Measurements from ENCODE around the gene CORO6. TPM values are rescaled to one million over a fixed set of nuclear protein-coding genes. Genes with fewer than 3 reads are reported as not detected.

Gene CORO6
- total RNA-seq, result 4.0 TPM in 2 replicates
- total RNA-seq (2013), result 1.9 TPM
- polyA plus RNA-seq, result 1.1 and 1.4 TPM in 2 replicates
- 0.77 and 1.00 TPM in 2 replicates for polyA minus RNA-seq

DNA sequence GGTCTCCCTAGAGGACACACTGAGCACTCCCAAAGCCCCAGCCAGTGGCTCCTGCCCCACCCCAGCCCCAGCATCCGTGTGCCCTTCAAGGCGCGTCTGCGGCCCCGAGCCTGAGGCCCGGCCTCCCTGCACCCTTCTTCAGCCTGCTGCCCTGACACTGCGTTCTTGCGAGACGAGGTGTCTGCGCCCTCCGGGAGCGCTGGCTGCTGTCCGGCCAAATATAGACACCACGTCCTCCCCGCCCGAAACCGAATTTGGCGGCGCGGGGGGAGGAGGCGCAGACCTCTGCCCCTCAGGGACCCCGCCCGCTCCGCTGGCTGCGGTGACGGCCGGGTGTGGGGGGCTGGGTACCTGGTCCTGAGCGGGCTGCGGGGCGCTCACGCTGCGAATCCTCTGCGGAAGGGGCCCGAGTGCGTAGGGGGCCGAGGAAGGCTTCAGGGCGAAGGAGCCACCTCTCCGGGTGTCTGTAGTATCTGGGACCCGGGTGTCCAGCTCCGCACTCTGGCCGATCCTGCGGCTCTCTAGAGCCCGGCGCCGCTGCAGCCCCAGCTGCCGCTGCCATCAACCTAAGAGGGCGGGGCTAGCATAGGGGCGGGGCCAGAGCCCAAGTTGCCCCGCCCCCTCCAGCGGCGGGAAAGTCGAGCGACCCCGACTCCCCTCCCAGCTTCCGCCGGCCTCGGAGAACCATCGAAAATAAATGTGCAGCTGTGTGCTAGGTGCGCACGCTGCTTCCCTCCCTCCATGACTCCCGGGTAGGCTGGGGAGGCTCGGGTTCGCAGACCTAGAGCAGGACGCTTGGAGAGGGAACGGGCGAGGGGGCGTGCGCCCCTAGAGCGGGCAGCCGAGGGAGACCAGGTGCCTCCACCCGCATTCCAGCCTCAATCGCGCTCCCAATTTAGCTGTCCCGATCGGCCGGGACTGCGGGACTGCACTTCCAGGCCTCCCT, at the start of gene CORO6:
TSS of gene CORO6 (minus strand) at position 576 of the 946 bp plus-strand sequence. CDS start 1,491 bp downstream, outside the sequence.
- Histone ChIP-seq H3K9me3 (ENCODE audit: control extremely low read depth in 1 of 3, control insufficient read depth in 2 of 3, insufficient read depth in 1 of 3, low read length in 2 of 3) (no peaks in the 10 kb centered on the region), H3K4me2 (replicated peaks; ENCODE audit: low read depth, low read length, poor library complexity, severe bottlenecking) (peak within 1 kb of the TSS; percentile 89), H3K36me3 (replicated peaks in 1 of 2; ENCODE audit: control extremely low read depth in 1 of 2, control insufficient read depth in 1 of 2, extremely low read depth in 1 of 2, insufficient read depth in 2 of 2, low read length in 1 of 2) (no peaks in the 10 kb centered on the region), H3K4me1 (ENCODE audit: control insufficient read depth in 2 of 2, insufficient read depth in 2 of 2, low read length in 2 of 2) (peaks cover 18 to 25% of the 10 kb centered on the region in 2 donors), H3K27me3 (replicated peaks in 1 of 4; ENCODE audit: control extremely low read depth in 1 of 4, control insufficient read depth in 3 of 4, insufficient read depth in 4 of 4, low read length in 3 of 4) (peaks cover 0 to 6% (median 0%) of the 10 kb centered on the region in 4 experiments), H3K27ac (ENCODE audit: low read length in 2 of 2) (no peak within 1 kb of the TSS), H3K9ac (ENCODE audit: low read length) (peak within 1 kb of the TSS; percentile 71), H3K4me3 (ENCODE audit: control extremely low read depth in 1 of 5, extremely low read depth in 1 of 5, insufficient read depth in 1 of 5, low read depth in 2 of 5, low read length in 4 of 5) (peak within 1 kb of the TSS; percentile 13 to 73 (median 62)), H4K20me1 (ENCODE audit: control insufficient read depth, insufficient read depth, low read length, poor library complexity, severe bottlenecking) (peaks cover 32% of the 10 kb centered on the region), H2AFZ (ENCODE audit: insufficient read depth, low read depth, low read length, poor library complexity, severe bottlenecking) (peak within 1 kb of the TSS; percentile 77), H3K79me2 (ENCODE audit: control insufficient read depth, insufficient read depth, low read length) (peaks cover 4% of the 10 kb centered on the region)
- peak within 1 kb of the TSS; percentile 84 for H3K4me3 Mint-ChIP-seq
- CTCF ChIA-PET, result interaction anchor here (1.2 to 1.4 kb wide), 3 partner anchors 9 to 157 kb away, joined by 3 to 6 read pairs (median 4); no protein-coding TSS in a partner anchor
- DNase-seq (peak; percentile 79), ATAC-seq (ENCODE audit: low read depth) (peak; percentile 71)
- peak within 1 kb of the TSS; percentile 55 for H3K27ac Mint-ChIP-seq
- H3K4me1 Mint-ChIP-seq, result peaks cover 36% of the 10 kb centered on the region
- 3% methylated on average over 74 of the region's 77 CpGs for WGBS (ENCODE audit: insufficient coverage)
- TF ChIP-seq EZH2 (IDR thresholded peaks at IDR 0.05; ENCODE audit: borderline replicate concordance, insufficient read depth, low read depth, low read length, poor library complexity, severe bottlenecking), result no peak
- TF ChIP-seq, protein P1, sequence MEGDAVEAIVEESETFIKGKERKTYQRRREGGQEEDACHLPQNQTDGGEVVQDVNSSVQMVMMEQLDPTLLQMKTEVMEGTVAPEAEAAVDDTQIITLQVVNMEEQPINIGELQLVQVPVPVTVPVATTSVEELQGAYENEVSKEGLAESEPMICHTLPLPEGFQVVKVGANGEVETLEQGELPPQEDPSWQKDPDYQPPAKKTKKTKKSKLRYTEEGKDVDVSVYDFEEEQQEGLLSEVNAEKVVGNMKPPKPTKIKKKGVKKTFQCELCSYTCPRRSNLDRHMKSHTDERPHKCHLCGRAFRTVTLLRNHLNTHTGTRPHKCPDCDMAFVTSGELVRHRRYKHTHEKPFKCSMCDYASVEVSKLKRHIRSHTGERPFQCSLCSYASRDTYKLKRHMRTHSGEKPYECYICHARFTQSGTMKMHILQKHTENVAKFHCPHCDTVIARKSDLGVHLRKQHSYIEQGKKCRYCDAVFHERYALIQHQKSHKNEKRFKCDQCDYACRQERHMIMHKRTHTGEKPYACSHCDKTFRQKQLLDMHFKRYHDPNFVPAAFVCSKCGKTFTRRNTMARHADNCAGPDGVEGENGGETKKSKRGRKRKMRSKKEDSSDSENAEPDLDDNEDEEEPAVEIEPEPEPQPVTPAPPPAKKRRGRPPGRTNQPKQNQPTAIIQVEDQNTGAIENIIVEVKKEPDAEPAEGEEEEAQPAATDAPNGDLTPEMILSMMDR (IDR thresholded peaks at IDR 0.05), result no peak
- POLR2A ChIA-PET, result interaction anchor here (0.6 to 0.8 kb wide), 3 partner anchors 16 to 56 kb away, joined by 3 to 6 read pairs (median 3); partner anchors contain the start of gene ABHD15
- H3K27me3 Mint-ChIP-seq, result no peaks in the 10 kb centered on the region
- H3K9me3 Mint-ChIP-seq (ENCODE audit: insufficient read depth), result no peaks in the 10 kb centered on the region
- intact Hi-C loops (cut with micrococcal nuclease), result loop anchor here (1.0 to 2.0 kb wide), 2 partner anchors 9 to 16 kb away; no protein-coding TSS in a partner anchor
